Memory B cell (primary cell): ENCODE data around the gene PBX4.
A peak's percentile ranks its signal among the peaks of the same experiment; 100 is the strongest.

Source experiments
- ATAC-seq: fragments of 150-1000 bp; cut with Tn5 transposase; 2 replicates; pipeline ENCODE4 v1.10.0; 2021; ENCODE audit warnings: low read depth, mild to moderate bottlenecking, moderate library complexity
- DNase-seq, 2 donors: peaks; one replicate each; pipeline ENCODE4 v3.0.0; 2022; ENCODE audit warnings: low spot score in 2 of 2
- H3K27ac Mint-ChIP-seq: one replicate; pipeline ENCODE4 v1.8.0; 2022; ENCODE audit warnings: mild to moderate bottlenecking, moderate library complexity, mixed read lengths
- H3K27me3 Mint-ChIP-seq: one replicate; pipeline ENCODE4 v1.8.0; 2022; ENCODE audit warnings: mixed read lengths
- H3K36me3 Mint-ChIP-seq: one replicate; pipeline ENCODE4 v1.8.0; 2022; ENCODE audit warnings: mild to moderate bottlenecking, mixed read lengths
- H3K4me1 Mint-ChIP-seq: one replicate; pipeline ENCODE4 v1.8.0; 2022; ENCODE audit warnings: mixed read lengths
- H3K4me3 Mint-ChIP-seq: one replicate; pipeline ENCODE4 v1.8.0; 2022; ENCODE audit warnings: mild to moderate bottlenecking, moderate library complexity, mixed read lengths
- H3K9me3 Mint-ChIP-seq: one replicate; pipeline ENCODE4 v1.8.0; 2022; ENCODE audit warnings: mixed read lengths

The PBX4 gene

GRCh38 chr19:19544257-19544953, 74.1 kb downstream of the PBX4 start:
- Mint-ChIP-seq H3K27me3 (peaks cover 21% of the 10 kb centered on the region), H3K4me1 (peaks cover 6% of the 10 kb centered on the region), H3K9me3 (no peaks in the 10 kb centered on the region), H3K4me3 (no peak overlapping the region), H3K36me3 (no peaks in the 10 kb centered on the region), H3K27ac (no peak overlapping the region)
- DNase-seq (no peak), ATAC-seq (no peak)

- ATAC-seq (no peak), DNase-seq (no peak)
- H3K4me3 Mint-ChIP-seq: no peak overlapping the region
- peaks cover 21% of the 10 kb centered on the region for H3K27me3 Mint-ChIP-seq
- H3K27ac Mint-ChIP-seq: no peak overlapping the region
- no peaks in the 10 kb centered on the region for H3K36me3 Mint-ChIP-seq
- no peaks in the 10 kb centered on the region for H3K9me3 Mint-ChIP-seq
- peaks cover 10% of the 10 kb centered on the region for H3K4me1 Mint-ChIP-seq
These were observed 74.8 kb downstream of the PBX4 start for GRCh38 chr19:19543640-19544039.

DNA sequence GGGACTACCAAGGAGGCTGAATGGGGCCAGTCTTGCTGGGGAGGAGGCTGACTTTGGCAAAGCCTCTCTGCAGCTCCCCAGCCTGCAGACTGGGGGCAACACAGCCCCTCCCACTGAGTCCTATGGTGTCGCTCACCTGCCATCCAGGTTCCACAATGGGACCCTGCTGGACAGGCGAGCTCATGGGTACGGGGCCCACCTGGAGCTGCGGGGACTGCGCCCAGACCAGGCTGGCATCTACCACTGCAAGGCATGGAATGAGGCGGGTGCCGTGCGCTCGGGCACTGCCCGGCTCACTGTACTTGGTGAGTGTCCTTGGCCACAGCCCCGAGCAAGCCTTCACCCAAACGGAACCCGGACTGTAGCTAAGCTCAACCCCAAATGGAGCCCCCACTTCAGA, 75.4 kb downstream of the PBX4 start:
- Mint-ChIP-seq H3K4me3 (no peak overlapping the region), H3K27ac (no peak overlapping the region), H3K9me3 (no peaks in the 10 kb centered on the region), H3K4me1 (peaks cover 13% of the 10 kb centered on the region), H3K36me3 (no peaks in the 10 kb centered on the region), H3K27me3 (peaks cover 23% of the 10 kb centered on the region)
- DNase-seq: no peak
- ATAC-seq: no peak

GRCh38 chr19:19542507-19542906, 76.0 kb downstream of the PBX4 start:
- Mint-ChIP-seq H3K9me3 (no peaks in the 10 kb centered on the region), H3K36me3 (no peaks in the 10 kb centered on the region), H3K4me1 (peaks cover 17% of the 10 kb centered on the region), H3K27ac (no peak overlapping the region), H3K4me3 (no peak overlapping the region), H3K27me3 (peaks cover 25% of the 10 kb centered on the region)
- no peak for DNase-seq
- no peak for ATAC-seq

DNA sequence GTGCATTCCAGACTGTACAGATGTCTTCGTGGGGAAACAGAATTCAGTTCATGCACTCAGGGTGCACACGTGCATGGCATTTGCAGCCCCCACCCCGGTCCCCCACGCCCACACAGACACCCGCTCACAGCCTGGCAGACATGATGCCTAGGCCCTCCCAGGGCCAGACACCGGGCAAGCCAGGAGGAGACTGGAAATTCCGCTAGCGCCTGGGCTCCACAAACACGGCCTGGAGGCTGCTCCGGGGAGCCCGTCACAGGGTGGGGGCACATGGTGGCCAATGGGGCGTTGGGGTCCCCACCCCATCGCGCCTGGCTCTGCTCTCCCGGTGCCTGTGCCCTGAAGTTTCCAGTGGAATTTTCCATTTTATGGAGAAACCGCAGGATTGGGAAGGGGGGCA, 76.9 kb downstream of the PBX4 start:
- H3K4me1 Mint-ChIP-seq: peaks cover 17% of the 10 kb centered on the region

GRCh38 chr19:19540715-19541515, 77.6 kb downstream of the PBX4 start:
- no peak overlapping the region for H3K27ac Mint-ChIP-seq
- peaks cover 17% of the 10 kb centered on the region for H3K4me1 Mint-ChIP-seq
- no peaks in the 10 kb centered on the region for H3K9me3 Mint-ChIP-seq
- peak overlapping the region; percentile 62 for H3K4me3 Mint-ChIP-seq
- DNase-seq: peak; percentile 58 to 64
- ATAC-seq: peak; percentile 77
- peaks cover 23% of the 10 kb centered on the region for H3K27me3 Mint-ChIP-seq
- no peaks in the 10 kb centered on the region for H3K36me3 Mint-ChIP-seq

More for the DNA sequence above, 76.9 kb downstream of the PBX4 start:
- no peak for DNase-seq
- no peak overlapping the region for H3K4me3 Mint-ChIP-seq
- no peak overlapping the region for H3K27ac Mint-ChIP-seq
- no peaks in the 10 kb centered on the region for H3K9me3 Mint-ChIP-seq
- H3K27me3 Mint-ChIP-seq: peaks cover 23% of the 10 kb centered on the region
- no peaks in the 10 kb centered on the region for H3K36me3 Mint-ChIP-seq
- no peak for ATAC-seq

DNA sequence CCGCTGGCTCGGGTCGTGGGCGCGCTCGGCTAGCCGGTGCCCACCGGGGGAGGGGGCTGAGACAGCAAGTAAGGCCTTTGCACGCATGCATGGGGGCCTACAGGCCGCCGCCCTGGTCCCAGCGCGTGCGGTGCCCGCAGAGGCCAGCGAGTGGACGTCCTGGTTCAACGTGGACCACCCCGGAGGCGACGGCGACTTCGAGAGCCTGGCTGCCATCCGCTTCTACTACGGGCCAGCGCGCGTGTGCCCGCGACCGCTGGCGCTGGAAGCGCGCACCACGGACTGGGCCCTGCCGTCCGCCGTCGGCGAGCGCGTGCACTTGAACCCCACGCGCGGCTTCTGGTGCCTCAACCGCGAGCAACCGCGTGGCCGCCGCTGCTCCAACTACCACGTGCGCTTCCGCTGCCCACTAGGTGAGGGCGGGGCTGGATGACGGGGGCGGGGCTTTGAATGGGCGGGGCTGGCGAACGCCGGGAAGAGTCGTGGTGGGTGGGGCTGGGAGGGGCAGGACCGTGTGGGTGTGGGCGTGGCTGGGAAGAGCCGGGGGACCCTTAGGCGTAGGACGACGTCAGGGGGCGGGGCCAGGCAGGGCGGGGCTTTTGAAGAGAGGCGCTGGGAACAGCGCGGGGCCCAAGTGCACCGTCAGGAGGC, 78.3 kb downstream of the PBX4 start:
- Mint-ChIP-seq H3K4me3 (peak overlapping the region; percentile 62), H3K36me3 (no peaks in the 10 kb centered on the region), H3K27ac (no peak overlapping the region), H3K4me1 (peaks cover 17% of the 10 kb centered on the region), H3K9me3 (no peaks in the 10 kb centered on the region), H3K27me3 (peaks cover 23% of the 10 kb centered on the region)
- ATAC-seq (peak; percentile 30), DNase-seq (peak in 1 of 2 donors; percentile 25)

- no peaks in the 10 kb centered on the region for H3K9me3 Mint-ChIP-seq
- ATAC-seq: no peak
These were observed 78.8 kb downstream of the PBX4 start for GRCh38 chr19:19539698-19540063.

DNA sequence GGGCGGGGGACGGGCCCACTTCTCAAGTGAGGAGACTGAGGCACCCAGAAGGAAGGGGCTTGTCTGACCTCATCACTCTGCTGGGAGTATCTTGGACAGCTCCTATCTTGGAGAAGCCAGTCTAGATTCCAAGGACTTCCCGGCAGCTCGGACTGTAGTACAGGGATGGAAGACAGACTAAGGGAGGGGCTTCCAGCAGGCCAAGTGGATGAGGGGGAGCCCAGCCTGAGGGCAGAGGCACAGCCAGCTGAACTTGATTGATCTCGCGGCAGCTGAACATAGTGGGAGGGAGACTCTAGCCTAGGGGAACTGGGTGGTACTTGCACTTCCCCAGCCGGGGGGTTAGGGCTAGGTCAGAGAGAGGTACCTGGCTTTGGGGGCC, 79.7 kb downstream of the PBX4 start:
- Mint-ChIP-seq H3K27me3 (peaks cover 23% of the 10 kb centered on the region), H3K4me3 (peak overlapping the region; percentile 57), H3K4me1 (peaks cover 20% of the 10 kb centered on the region), H3K36me3 (no peaks in the 10 kb centered on the region), H3K9me3 (no peaks in the 10 kb centered on the region), H3K27ac (no peak overlapping the region)
- ATAC-seq: no peak
- no peak for DNase-seq

More at GRCh38 chr19:19539698-19540063, 78.8 kb downstream of the PBX4 start:
- Mint-ChIP-seq H3K27me3 (peaks cover 23% of the 10 kb centered on the region), H3K4me1 (peaks cover 17% of the 10 kb centered on the region), H3K27ac (no peak overlapping the region), H3K36me3 (no peaks in the 10 kb centered on the region), H3K4me3 (peak overlapping the region; percentile 11)
- no peak for DNase-seq

DNA sequence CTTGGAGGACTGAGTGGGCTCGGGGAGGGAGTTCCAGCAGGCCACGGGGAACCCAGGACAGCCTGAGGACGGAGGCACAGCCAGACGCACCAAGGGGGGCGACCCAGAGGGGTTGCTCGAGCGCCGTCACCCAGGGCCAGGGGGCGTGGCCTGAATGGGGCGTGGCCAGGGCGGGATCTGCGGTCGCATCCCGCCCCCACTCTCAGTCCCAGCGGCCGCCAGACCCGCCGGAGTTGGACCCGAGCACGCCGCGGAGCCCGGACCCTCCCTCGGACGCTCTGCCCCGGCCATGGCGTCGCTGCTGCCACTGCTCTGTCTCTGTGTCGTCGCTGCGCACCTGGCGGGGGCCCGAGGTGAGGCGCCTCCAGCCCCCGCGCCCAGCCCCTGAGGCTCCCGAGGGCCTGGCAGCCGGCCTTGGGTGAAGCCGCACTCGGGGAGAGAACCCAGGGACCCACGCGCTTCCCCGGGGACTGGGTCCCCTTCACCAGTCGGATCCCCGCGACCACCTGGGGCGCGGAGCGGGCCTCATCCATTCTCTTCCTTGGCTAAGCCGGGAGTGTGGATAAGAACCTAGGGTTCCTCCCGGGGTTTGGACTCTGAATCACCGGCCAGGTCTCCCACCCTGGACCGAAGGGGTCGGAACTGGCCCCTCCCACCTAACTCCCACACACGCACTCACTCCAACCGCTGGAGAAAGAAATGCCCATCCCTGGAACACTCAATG, 80.3 kb downstream of the PBX4 start, which contains the start of gene CILP2:
Gene CILP2, plus strand, starts transcription at position 205 of the 724 bp plus-strand sequence. Its CDS starts 85 bp downstream, at position 290.
- Mint-ChIP-seq H3K27ac (no peak within 1 kb of the TSS), H3K4me1 (peaks cover 20% of the 10 kb centered on the region), H3K27me3 (peaks cover 20% of the 10 kb centered on the region), H3K9me3 (no peaks in the 10 kb centered on the region), H3K4me3 (peak within 1 kb of the TSS; percentile 76), H3K36me3 (no peaks in the 10 kb centered on the region)
- peak; percentile 41 for ATAC-seq
- DNase-seq: peak; percentile 45 to 56

DNA sequence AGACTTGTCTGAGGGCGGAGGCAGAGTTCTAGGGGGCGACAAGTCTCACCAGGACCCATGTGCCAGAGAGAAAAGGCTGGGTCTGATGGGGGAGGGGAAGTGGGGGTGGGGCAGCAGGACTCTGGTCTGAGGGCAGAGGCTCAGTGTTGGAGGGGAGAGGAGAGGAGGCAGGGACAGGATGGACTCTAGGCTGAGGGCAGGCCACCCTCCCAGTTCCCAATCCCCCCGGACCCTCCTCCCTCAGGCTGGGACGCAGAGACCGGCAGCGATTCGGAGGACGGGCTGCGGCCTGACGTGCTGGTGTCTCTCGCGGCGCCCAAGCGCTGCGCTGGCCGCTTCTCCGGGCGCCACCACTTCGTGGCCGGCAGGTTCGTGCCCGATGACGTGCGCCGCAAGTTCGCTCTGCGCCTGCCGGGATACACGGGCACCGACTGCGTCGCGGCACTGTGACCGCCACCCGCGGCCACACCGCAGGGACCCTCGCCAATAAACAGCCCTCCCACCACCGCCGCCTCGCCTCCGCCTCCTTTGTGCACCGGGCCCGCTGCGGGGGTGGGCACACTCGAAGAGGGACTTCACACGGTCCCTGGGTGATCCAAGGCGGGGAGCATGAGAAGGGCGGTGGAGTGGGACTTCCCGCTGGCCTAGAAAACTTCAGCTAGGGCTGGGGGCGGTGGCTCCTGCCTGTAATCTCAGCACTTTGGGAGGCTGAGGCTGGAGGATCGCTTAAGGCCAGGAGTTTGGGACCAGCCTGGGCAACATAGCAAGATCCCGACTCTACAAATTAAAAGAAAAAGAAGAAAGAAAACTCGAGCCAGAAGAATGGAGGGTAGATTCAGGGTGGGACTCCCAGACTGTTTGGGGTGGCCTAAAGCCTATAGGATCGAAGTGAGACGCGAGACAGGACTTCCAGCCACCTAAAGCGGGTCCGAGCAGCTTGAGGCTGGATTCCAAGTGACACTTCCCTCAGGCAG, 81.1 kb downstream of the PBX4 start:
- no peaks in the 10 kb centered on the region for H3K36me3 Mint-ChIP-seq
- ATAC-seq: no peak
- peak overlapping the region; percentile 76 for H3K4me3 Mint-ChIP-seq
- H3K27me3 Mint-ChIP-seq: peaks cover 18% of the 10 kb centered on the region
- H3K9me3 Mint-ChIP-seq: no peaks in the 10 kb centered on the region
- no peak for DNase-seq
- no peak overlapping the region for H3K27ac Mint-ChIP-seq
- H3K4me1 Mint-ChIP-seq: peaks cover 20% of the 10 kb centered on the region

- ATAC-seq (no peak), DNase-seq (no peak)
- Mint-ChIP-seq H3K27me3 (peaks cover 8% of the 10 kb centered on the region), H3K4me1 (peaks cover 17% of the 10 kb centered on the region), H3K9me3 (no peaks in the 10 kb centered on the region), H3K36me3 (no peaks in the 10 kb centered on the region), H3K27ac (no peak overlapping the region), H3K4me3 (no peak overlapping the region)
These were observed 82.9 kb downstream of the PBX4 start for GRCh38 chr19:19535311-19536191.
